Loucy (cell line): ENCODE measurements around the gene DNAH17.

Experiments
- H2AFZ ChIP-seq: fragments of 200-600 bp; sonication (generic); 2 replicates; pipeline ENCODE4 v1.6.0; 2016; ENCODE audit warnings: antibody characterized with exemption, mild to moderate bottlenecking, low read length, moderate library complexity
- H3F3A ChIP-seq: fragments of 200-600 bp; 2 replicates; pipeline ENCODE4 v1.6.0; 2016; ENCODE audit warnings: antibody characterized with exemption, low read depth, mild to moderate bottlenecking
- H3K27me3 ChIP-seq: fragments of 200-600 bp; sonication (generic); 2 replicates; pipeline ENCODE4 v1.6.1; 2014; ENCODE audit warnings: low read length, mild to moderate bottlenecking; ENCODE audit not compliant: insufficient read depth, poor library complexity, severe bottlenecking
- H3K36me3 ChIP-seq: fragments of 200-600 bp; sonication (generic); 2 replicates; pipeline ENCODE4 v1.6.1; 2016; ENCODE audit warnings: low read length; ENCODE audit not compliant: insufficient read depth
- H3K4me1 ChIP-seq: fragments of 200-600 bp; sonication (generic); 2 replicates; pipeline ENCODE4 v1.5.1; 2014; ENCODE audit warnings: low read length, mild to moderate bottlenecking; ENCODE audit not compliant: insufficient read depth, poor library complexity, severe bottlenecking
- H3K4me2 ChIP-seq: fragments of 200-600 bp; sonication (generic); 2 replicates; pipeline ENCODE4 v1.6.0; 2014; ENCODE audit warnings: antibody characterized with exemption, low read length, low read depth, mild to moderate bottlenecking; ENCODE audit not compliant: poor library complexity, severe bottlenecking
- H3K4me3 ChIP-seq: fragments of 200-600 bp; sonication (generic); 2 replicates; pipeline ENCODE4 v1.5.1; 2014; ENCODE audit warnings: low read length, mild to moderate bottlenecking, mixed read lengths; ENCODE audit not compliant: poor library complexity, severe bottlenecking
- H3K79me2 ChIP-seq: fragments of 200-600 bp; sonication (generic); 2 replicates; pipeline ENCODE4 v1.6.1; 2014; ENCODE audit warnings: low read length; ENCODE audit not compliant: insufficient read depth
- H3K9ac ChIP-seq: fragments of 200-600 bp; sonication (generic); 2 replicates; pipeline ENCODE4 v1.6.0; 2014; ENCODE audit warnings: mild to moderate bottlenecking, low read depth, low read length, moderate library complexity; ENCODE audit not compliant: poor library complexity, severe bottlenecking
- H3K9me2 ChIP-seq: fragments of 200-600 bp; sonication (generic); replicated peaks from 2 replicates; pipeline ENCODE4 v1.6.1; 2016; ENCODE audit warnings: low read depth, low read length, mixed read lengths
- H3K9me3 ChIP-seq: fragments of 200-600 bp; sonication (generic); 2 replicates; pipeline ENCODE4 v1.6.1; 2014; ENCODE audit warnings: mild to moderate bottlenecking, antibody characterized with exemption, low read length, low read depth; ENCODE audit not compliant: insufficient read depth
- H4K20me1 ChIP-seq: fragments of 200-600 bp; sonication (generic); 2 replicates; pipeline ENCODE4 v1.6.0; 2014; ENCODE audit warnings: antibody characterized with exemption, low read length, mild to moderate bottlenecking; ENCODE audit not compliant: insufficient read depth, poor library complexity, severe bottlenecking
- CTCF ChIP-seq: fragments of 200-600 bp; sonication (generic); conservative IDR thresholded peaks from 2 replicates; pipeline ENCODE4 v1.5.1; 2014; ENCODE audit warnings: mild to moderate bottlenecking, antibody characterized with exemption, low read length
- EZH2phosphoT487 ChIP-seq: fragments of 200-600 bp; IDR thresholded peaks from 2 replicates; pipeline ENCODE4 v1.6.1; 2018; ENCODE audit warnings: antibody characterized with exemption, mild to moderate bottlenecking, moderate library complexity, borderline replicate concordance

Gene DNAH17

GRCh38 chr17:78374189-78374588 lies 203.0 kb downstream of the DNAH17 start:
- H3K9ac ChIP-seq = no peak overlapping the region
- no peak overlapping the region for H3K4me2 ChIP-seq

More at GRCh38 chr17:78374189-78374588, 203.0 kb downstream of the DNAH17 start:
- H3K9me3 ChIP-seq = no peaks in the 10 kb centered on the region
- peaks cover 14% of the 10 kb centered on the region for H3K4me1 ChIP-seq
- H2AFZ ChIP-seq = no peak overlapping the region
- no peak overlapping the region for H3K4me3 ChIP-seq
- no peaks in the 10 kb centered on the region for H3K36me3 ChIP-seq
- no peaks in the 10 kb centered on the region for H3K9me2 ChIP-seq
- no peak for TF ChIP-seq EZH2phosphoT487
- no peak for TF ChIP-seq CTCF
- no peaks in the 10 kb centered on the region for H3F3A ChIP-seq
- peaks cover 4% of the 10 kb centered on the region for H4K20me1 ChIP-seq
- H3K27me3 ChIP-seq = no peaks in the 10 kb centered on the region
- peaks cover 13% of the 10 kb centered on the region for H3K79me2 ChIP-seq
